Stimulated activated naive CD8-positive, alpha-beta T cell treated with anti-CD3 and anti-CD28 coated beads, Interleukin-15, Interleukin-2, amounts not matched to agents 100 ng/mL and 50 ng/mL, for 24 hours (primary cell): ENCODE results near the gene RIN1.

ENCODE experiments used
- H3K27ac Mint-ChIP-seq: one replicate; pipeline ENCODE4 v1.8.0; 2021; ENCODE audit warnings: mild to moderate bottlenecking, mixed read lengths
- H3K27me3 Mint-ChIP-seq: one replicate; pipeline ENCODE4 v1.8.0; 2021; ENCODE audit warnings: mixed read lengths
- H3K36me3 Mint-ChIP-seq: one replicate; pipeline ENCODE4 v1.8.0; 2021; ENCODE audit warnings: low read depth, mixed read lengths
- H3K4me1 Mint-ChIP-seq: one replicate; pipeline ENCODE4 v1.8.0; 2021; ENCODE audit warnings: low read depth, mixed read lengths
- H3K4me3 Mint-ChIP-seq: one replicate; pipeline ENCODE4 v1.8.0; 2021; ENCODE audit warnings: mild to moderate bottlenecking, mixed read lengths
- H3K9me3 Mint-ChIP-seq: one replicate; pipeline ENCODE4 v1.8.0; 2021; ENCODE audit warnings: mixed read lengths

RIN1 gene

GRCh38 chr11:66341502-66342126, 5.4 kb upstream of the RIN1 start:
- no peaks in the 10 kb centered on the region for H3K9me3 Mint-ChIP-seq
- H3K4me1 Mint-ChIP-seq: peaks cover 57% of the 10 kb centered on the region
- no peak overlapping the region for H3K4me3 Mint-ChIP-seq
- H3K36me3 Mint-ChIP-seq: peaks cover 42% of the 10 kb centered on the region
- H3K27me3 Mint-ChIP-seq: no peaks in the 10 kb centered on the region
- H3K27ac Mint-ChIP-seq: no peak overlapping the region

DNA sequence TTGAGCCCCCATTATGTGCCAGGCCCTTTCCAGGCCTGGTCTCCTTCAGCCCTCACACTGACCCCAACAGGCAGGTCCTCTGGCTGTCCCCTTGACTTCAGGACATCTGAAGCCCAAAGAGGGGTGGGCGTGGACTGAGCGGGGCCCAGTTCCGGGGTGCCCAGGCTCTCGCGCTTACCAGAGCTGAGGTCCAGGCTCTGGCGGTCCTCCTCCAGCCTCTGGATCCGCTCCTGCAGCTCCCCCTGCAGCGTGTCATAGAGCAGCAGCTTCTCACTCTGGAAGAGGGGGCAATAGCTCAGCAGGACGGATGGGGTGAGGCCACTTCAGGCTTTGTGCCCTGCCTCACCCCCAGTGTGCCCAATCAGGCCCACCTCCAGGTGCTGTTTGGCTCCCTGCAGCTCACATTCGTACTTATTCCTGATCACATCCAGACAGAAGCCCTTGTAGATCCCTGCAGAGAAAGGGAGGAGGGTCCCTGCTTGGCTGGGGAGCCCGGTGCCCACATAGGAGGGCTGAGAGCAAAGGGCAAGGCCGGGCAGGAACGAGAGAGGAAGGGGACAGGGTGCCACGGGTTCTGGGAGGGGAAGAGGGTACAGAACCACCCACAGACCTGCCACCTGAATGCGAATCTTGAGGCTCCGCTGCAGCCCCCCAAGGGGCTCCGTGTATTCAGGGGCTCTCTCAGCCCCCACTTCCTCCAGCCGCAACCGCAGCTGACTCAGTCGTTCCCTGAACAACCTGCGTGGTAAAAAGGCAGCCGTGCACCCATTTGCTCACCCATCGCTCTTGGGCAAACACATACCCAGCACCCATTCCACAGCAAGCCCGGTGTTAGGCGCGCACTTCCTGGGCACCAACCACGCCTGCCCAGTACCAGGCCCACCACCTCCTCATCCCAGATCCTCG, 4.6 kb upstream of the RIN1 start:
- Mint-ChIP-seq H3K27ac (no peak overlapping the region), H3K36me3 (peaks cover 42% of the 10 kb centered on the region), H3K9me3 (no peaks in the 10 kb centered on the region), H3K27me3 (no peaks in the 10 kb centered on the region), H3K4me3 (no peak overlapping the region), H3K4me1 (peaks cover 57% of the 10 kb centered on the region)

- H3K4me3 Mint-ChIP-seq: no peak overlapping the region
- H3K4me1 Mint-ChIP-seq: peaks cover 54% of the 10 kb centered on the region
- H3K27ac Mint-ChIP-seq: no peak overlapping the region
- H3K9me3 Mint-ChIP-seq: no peaks in the 10 kb centered on the region
- peaks cover 42% of the 10 kb centered on the region for H3K36me3 Mint-ChIP-seq
- H3K27me3 Mint-ChIP-seq: no peaks in the 10 kb centered on the region
These were observed 3.7 kb upstream of the RIN1 start for GRCh38 chr11:66339686-66340483.

GRCh38 chr11:66339162-66339675, 3.0 kb upstream of the RIN1 start:
- no peak overlapping the region for H3K4me3 Mint-ChIP-seq
- no peak overlapping the region for H3K27ac Mint-ChIP-seq
- H3K36me3 Mint-ChIP-seq: peaks cover 42% of the 10 kb centered on the region
- H3K27me3 Mint-ChIP-seq: no peaks in the 10 kb centered on the region
- no peaks in the 10 kb centered on the region for H3K9me3 Mint-ChIP-seq
- peaks cover 47% of the 10 kb centered on the region for H3K4me1 Mint-ChIP-seq

- H3K27me3 Mint-ChIP-seq: no peaks in the 10 kb centered on the region
- H3K27ac Mint-ChIP-seq: no peak overlapping the region
- H3K9me3 Mint-ChIP-seq: no peaks in the 10 kb centered on the region
- no peak overlapping the region for H3K4me3 Mint-ChIP-seq
- peaks cover 42% of the 10 kb centered on the region for H3K36me3 Mint-ChIP-seq
- H3K4me1 Mint-ChIP-seq: peaks cover 40% of the 10 kb centered on the region
These were observed 2.3 kb upstream of the RIN1 start for GRCh38 chr11:66338276-66339161.

DNA sequence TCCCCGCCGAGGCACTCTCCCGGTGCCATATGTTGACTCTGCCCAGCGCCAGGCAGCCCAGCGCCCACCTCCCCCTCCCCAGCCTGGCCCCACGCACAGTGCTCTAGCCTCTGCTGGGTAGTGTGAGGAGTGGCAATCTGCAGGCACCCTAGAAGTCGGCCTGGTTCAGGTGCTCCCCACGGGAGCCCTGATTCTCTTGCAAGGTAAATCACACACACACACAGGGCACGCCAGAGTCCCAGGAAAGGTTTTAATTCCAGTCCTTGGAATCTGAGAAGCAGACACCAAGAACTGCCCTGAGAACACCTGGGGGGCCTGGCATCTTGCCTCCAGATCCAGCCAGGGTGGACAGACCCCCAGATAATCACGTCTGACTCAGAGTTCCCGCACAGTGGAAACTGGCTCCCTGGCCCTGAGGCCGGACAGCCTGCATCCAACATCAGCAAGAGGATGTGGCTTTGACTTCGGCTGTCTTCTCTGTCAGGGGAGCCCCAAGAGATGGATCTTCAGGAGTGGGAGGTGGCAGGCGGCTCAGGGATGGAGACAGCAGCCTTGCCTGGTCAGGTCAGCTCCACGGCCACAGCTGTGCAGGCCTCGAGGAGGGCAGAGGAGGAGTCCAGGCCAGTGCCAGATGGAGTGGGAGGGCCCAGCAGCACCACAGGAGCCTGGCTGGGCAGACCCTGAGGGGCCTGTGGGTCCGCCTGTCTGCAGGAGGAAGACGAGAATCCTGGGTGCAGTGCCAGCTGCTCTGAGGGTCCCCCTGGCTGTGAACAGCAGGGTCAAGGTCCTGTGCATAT, 1.1 kb upstream of the RIN1 start:
- Mint-ChIP-seq H3K9me3 (no peaks in the 10 kb centered on the region), H3K36me3 (peaks cover 35% of the 10 kb centered on the region), H3K27ac (peak overlapping the region; percentile 83), H3K27me3 (no peaks in the 10 kb centered on the region), H3K4me3 (peak overlapping the region; percentile 66), H3K4me1 (peaks cover 34% of the 10 kb centered on the region)

DNA sequence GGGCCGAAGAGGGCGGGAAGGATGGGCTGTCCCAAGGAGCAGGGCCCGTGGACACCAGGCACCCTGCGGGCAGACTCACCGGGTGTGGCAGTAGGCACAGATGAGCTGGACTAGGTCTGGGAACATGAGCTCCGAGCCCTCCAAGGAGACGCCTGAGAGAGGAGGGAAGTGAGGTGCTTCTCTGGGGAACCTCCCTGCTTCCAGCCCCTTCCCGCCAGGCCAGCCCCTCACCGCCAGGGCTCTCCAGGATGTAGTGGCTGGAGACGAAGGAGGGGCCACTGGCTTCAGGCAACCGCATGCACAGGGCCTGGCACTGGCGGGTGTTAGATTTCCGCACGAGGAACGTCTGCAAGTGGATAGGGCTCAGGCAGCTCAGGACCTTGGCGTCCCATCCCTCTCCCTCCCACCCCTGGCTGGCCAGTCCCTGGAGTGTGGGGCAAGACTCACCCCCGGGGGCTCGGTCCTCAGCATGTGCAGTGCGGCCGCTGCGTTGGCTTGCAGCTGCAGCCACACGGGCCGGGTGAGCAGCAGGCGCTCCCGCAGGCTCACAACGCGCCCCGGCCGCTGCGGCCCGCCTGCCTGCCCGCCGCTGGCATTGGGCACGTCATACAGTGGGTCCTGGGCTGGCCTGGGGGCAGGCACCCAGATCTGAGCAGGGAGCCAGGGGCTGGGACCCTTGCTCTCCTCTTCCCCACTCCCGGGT, 552 bp downstream of the RIN1 start:
- Mint-ChIP-seq H3K4me3 (peak overlapping the region; percentile 66), H3K27ac (no peak overlapping the region), H3K36me3 (peaks cover 24% of the 10 kb centered on the region), H3K27me3 (no peaks in the 10 kb centered on the region), H3K9me3 (no peaks in the 10 kb centered on the region), H3K4me1 (peaks cover 34% of the 10 kb centered on the region)

DNA sequence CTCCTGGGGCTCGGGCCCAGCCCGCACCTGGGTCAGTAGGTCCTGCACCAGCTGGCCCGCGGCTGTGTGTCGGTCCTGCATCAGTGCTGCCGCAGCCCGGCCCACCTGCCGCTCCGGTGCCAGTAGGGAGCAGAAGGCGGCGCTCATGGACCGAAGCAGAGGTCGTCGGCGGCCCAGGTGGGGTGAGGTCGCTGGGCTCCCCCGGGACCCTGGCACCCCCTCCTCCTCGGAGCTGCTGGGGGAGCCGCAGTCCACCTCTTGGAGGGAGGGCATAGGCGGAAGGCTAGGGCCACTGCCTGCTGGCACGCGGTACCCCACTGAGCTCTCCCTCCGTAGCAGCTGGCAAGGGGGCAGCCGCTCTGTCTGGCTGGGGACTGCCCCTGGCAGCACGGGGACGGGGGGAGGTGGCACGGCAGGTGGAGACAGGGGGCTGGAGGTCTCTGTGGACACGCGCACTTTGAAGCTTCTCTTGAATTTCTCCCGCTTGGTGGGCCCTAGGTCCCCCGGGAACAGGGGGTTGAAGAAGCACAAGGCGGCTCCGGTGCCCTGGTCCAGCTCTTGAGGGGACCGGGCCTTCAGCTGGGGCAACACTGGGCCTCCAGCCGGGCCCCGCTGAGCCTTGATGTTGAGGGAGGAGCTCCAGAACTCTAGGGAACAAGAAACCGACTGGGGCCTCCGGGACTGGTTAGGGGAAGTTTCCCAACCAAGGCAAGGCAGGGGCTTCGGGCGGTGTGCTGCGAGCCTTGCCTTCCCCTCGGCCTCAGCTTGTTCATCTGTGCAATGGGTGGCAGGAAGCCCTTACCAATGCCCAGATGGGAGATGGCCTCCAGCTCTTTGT, 1.4 kb downstream of the RIN1 start:
- Mint-ChIP-seq H3K36me3 (peaks cover 20% of the 10 kb centered on the region), H3K4me1 (peaks cover 34% of the 10 kb centered on the region), H3K27ac (no peak overlapping the region), H3K4me3 (no peak overlapping the region), H3K27me3 (no peaks in the 10 kb centered on the region), H3K9me3 (no peaks in the 10 kb centered on the region)

- no peak overlapping the region for H3K4me3 Mint-ChIP-seq
- no peaks in the 10 kb centered on the region for H3K27me3 Mint-ChIP-seq
- H3K36me3 Mint-ChIP-seq: peaks cover 17% of the 10 kb centered on the region
- peaks cover 38% of the 10 kb centered on the region for H3K4me1 Mint-ChIP-seq
- no peak overlapping the region for H3K27ac Mint-ChIP-seq
- H3K9me3 Mint-ChIP-seq: no peaks in the 10 kb centered on the region
These were observed 2.2 kb downstream of the RIN1 start for GRCh38 chr11:66333896-66334604.

- H3K27ac Mint-ChIP-seq: no peak overlapping the region
- no peaks in the 10 kb centered on the region for H3K9me3 Mint-ChIP-seq
- peaks cover 11% of the 10 kb centered on the region for H3K36me3 Mint-ChIP-seq
- no peaks in the 10 kb centered on the region for H3K27me3 Mint-ChIP-seq
- no peak overlapping the region for H3K4me3 Mint-ChIP-seq
- H3K4me1 Mint-ChIP-seq: peaks cover 39% of the 10 kb centered on the region
These were observed 2.9 kb downstream of the RIN1 start for GRCh38 chr11:66333220-66333877.

GRCh38 chr11:66332371-66333219, 3.6 kb downstream of the RIN1 start:
- H3K36me3 Mint-ChIP-seq: peaks cover 7% of the 10 kb centered on the region
- no peak overlapping the region for H3K4me3 Mint-ChIP-seq

More at GRCh38 chr11:66332371-66333219, 3.6 kb downstream of the RIN1 start:
- Mint-ChIP-seq H3K27me3 (no peaks in the 10 kb centered on the region), H3K27ac (no peak overlapping the region), H3K4me1 (peaks cover 40% of the 10 kb centered on the region), H3K9me3 (no peaks in the 10 kb centered on the region)
